Effector CD4-positive, alpha-beta T cell (primary cell): ENCODE measurements around the gene INPP4B.

Source experiments
- DNase-seq: peaks from one replicate; pipeline ENCODE4 v3.0.0-alpha.2; 2020

INPP4B gene

DNA sequence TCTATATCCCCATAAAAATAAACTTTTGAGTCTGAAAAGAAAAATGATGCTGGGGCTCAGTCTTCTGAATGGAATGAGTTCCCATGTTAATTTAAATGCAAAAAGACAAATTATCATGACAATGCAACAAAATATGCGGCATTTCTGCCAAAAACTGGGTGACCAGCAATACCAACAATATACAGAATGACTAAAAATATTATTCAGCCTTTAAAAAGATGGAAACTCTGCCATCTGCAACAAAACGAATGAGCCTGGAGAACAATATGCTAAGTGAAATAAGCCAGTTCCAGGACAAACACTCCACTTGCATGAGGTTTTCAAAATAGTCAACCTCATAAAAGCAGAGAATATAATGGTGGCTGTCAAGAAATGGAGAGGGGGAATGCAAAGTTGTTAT is 651.2 kb downstream of the INPP4B start:
- no peak for DNase-seq

DNA sequence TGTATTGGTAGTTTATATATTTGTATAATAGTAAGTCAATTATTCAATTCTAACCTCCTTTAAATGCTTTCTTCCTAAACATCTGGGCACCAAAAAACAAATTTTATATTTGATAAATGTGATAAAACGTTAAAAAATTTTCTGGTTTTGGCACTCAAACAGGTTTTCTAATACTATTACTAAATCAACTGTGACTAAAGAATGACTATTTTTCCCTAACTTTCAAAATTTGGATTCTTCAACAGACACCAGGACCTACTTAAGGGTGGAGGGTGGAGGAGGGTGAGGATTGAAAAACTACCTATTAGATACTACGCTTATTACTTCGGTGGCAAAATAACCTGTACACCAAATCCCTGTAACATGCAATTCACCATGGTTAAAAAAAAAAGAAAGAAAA is 654.2 kb downstream of the INPP4B start:
- no peak for DNase-seq

DNA sequence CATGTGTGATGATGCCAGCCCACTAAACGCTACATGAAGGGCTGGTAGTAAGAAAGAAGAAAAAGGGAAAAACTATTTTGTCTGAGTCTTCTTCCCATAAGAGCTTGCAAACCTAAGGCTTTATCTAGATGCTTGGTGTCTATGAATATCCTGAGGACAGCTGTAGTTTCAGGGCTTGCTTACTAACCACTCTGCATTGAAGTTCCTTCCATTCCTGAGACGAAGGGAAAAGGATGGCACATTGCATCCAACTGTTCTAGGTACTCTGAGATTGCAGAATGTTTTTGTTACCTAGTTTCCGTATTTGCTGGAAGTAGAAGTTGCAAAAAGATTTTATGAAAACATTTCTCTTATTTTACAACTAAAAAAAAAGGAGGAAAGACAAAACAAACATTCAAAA is 665.1 kb downstream of the INPP4B start:
- DNase-seq, result no peak

DNA sequence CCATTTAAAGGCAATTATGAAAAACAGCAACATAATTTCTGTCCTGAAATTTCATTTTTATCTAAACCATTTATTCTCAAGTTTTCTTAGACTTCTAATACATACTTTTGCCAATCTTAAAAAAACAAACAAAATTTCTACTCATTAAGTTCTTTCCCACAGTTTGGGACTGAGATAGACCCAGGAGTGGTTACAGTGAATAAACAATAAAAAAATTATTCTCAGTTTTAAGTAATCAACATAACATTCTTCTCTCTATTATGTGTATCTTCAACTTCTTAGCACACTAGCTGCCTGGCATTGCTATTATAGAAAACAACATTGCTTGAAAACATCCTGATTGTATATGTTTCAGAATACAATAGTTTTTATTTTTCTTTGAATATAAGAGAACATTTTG is 676.9 kb downstream of the INPP4B start:
- no peak for DNase-seq

DNA sequence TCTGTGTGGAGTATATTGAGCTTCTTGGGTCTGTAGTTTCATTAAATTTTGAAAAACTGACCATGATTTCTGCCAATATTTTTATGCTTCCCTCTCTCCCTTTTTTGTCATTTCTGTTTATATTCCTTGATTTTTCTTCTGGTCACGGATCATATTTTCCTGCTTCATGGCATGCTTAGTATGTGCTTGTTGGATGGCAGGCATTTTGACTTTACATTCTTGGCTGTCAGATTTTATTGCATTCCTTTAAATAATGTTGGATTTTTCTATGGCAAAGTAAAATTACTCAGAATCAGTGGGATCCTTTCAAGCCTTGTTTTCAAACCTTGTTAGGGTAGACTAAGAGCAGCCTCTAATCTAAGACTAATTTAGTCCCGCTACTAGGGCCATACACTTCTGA is 677.9 kb downstream of the INPP4B start:
- no peak for DNase-seq

DNA sequence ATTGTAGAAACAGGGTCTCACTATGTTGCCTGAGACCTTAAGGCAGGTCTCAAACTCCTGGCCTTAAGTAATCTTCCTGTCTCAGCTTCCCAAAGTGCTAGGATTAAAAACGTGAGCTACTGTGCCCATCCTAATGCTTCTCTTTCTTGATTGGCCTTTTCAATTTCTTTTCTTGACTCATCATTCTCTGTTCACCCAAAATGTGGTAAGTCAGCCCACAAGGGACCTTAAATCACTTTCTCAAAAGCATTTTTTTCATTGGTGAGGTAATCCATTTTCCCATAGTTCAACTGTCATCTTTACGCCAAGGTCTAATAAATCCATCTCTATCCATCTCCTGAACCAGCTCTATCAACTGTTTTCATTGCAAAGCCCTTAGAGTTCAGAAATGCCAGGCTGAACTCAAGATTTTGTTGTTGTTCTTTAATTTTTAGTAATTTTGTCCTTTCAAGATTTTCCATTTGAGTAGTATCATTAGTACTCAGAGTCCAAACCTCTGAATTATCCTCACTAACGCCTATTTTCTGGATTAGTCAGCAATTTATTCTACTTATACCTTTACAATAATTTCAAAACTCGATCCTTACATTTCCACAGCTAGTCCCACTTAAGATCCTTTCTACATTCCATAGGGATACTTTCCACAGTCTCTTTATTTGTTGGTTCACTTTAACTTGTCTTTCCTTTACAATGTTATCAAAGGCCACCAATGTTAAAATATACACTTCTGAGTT is 681.2 kb downstream of the INPP4B start:
- DNase-seq, result no peak

- DNase-seq, result no peak
These were observed 685.0 kb downstream of the INPP4B start for GRCh38 chr4:142161086-142161485.

DNA sequence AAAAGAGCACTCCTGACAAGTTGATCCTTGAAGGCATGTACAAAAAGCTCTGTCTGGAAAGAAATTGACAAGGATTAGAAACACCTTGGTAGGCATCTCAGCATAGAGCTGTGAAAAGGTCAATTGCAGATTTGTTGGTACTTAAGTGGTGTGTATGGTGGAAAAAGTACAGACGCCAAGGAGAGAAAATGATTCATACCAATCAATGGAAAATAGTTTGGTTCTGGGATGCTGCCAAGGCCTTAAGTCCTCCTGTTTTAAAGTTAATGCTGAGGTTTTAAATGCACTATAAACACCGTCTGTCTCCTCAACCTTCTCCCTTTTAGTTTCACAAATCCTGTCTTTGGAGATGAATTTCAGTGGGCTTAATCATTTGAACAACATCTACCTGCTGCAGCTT is 685.6 kb downstream of the INPP4B start:
- no peak for DNase-seq

DNA sequence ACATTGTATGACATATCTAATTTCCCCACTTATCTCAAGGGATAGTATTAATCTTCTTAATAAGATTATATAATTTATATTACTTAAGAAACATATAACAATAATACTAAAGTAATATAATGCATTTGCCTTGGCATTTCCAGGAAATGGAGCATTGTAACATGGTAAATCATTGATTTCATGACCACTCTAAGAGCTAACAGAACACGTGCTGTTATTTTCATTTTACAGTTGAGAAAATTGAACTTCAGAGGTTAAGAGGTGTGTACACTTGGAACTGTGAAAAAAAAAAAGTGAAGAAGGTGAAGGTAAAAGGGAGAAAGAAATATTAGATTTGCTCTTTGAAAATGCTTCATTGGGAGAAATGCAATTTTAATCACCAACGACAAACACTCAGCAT is 687.1 kb downstream of the INPP4B start:
- DNase-seq, result no peak

GRCh38 chr4:142156256-142156655 is 689.8 kb downstream of the INPP4B start:
- no peak for DNase-seq

GRCh38 chr4:142155347-142155746 is 690.8 kb downstream of the INPP4B start:
- DNase-seq, result no peak

GRCh38 chr4:142150483-142150882 is 695.6 kb downstream of the INPP4B start:
- DNase-seq, result no peak

DNA sequence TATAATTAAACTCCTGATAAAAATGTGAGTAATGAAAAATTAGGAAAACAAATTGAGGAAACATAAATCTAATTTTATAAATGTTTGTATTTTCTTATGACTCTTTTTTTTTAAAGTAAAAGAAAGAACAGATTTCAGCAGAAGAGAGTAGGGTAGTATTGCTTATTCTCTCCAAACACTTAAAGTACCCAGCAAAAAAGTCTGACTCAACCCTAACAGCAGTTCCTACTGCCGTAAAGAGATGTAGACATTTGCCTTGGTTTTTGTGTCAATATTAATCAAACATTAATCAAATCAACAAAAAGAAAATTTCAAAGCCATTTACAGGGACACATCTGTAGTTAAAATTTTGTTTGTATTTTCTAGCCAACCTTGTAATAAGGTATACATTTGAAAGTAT is 701.3 kb downstream of the INPP4B start:
- no peak for DNase-seq

- no peak for DNase-seq
These were observed 703.6 kb downstream of the INPP4B start for GRCh38 chr4:142142366-142143054.

- no peak for DNase-seq
These were observed 704.9 kb downstream of the INPP4B start for GRCh38 chr4:142141224-142141623.

GRCh38 chr4:142130666-142131065 is 715.4 kb downstream of the INPP4B start:
- no peak for DNase-seq

GRCh38 chr4:142129931-142130330 is 716.2 kb downstream of the INPP4B start:
- no peak for DNase-seq

- no peak for DNase-seq
These were observed 716.6 kb downstream of the INPP4B start for GRCh38 chr4:142129473-142129872.

DNA sequence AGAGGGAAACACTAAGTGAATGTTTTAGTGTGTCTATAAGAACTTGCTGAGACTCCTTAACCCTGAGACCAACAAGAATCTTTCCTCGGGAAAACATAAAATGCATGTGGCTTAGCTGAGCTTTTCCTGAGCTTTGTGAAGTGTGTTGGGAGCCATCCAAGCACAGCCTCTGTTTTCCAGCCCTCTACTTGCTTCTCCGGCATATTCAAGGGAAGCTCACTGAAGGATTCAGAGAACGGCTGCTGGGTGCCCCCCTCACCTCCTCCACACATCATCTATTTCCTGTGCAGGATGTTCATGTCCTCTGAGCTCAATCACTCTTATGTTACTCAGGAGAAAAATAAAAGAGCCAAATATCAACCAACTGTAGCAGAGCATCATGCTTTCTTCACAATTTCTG is 717.6 kb downstream of the INPP4B start:
- no peak for DNase-seq

DNA sequence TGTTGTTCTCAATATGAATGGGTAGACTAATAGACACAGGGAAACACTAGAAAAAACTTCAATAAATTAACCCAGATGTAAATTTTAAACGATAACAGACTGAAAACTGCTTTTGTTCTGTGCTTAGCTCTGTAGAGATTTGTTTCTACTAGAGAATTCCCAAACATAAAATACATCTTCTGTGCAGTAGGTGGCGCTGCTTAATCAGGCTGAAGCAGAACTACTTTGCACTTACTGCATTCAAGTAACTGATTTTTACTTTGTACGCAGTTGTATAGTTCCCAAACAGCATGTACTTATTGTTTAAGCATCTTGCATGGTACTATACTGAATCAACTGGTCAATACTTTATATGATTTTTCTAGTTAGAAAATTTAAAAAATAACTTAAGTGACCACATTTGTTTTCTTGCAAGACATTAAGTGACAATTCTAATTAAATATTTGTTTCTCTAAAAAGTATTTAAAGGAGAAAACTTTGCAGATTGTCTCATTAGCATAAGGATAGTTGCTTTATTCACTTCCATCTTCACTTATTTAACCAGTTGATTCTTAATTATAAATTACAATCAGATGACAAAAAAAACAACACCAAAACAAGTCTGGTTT is 719.1 kb downstream of the INPP4B start:
- peak; percentile 64 for DNase-seq

DNA sequence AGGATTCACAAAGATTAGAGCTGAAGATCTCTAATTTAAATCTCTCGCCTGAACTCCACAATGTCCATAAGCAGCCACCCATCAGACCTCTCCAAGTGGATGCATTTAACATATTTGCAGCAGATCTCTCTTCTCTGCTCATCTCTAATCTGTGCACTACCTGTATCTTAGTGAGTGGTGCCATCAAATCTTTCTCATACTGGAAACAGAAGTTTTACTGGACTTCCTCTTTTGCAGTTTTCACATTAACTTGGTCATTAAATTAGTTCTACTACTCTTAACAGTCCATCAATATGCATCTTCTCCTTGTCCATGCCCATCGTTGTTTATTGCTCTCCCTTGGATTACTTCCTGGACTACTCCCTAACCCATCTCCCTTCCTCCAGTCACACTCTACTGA is 721.2 kb downstream of the INPP4B start:
- no peak for DNase-seq

- no peak for DNase-seq
These were observed 724.4 kb downstream of the INPP4B start for GRCh38 chr4:142121448-142122350.

- DNase-seq, result no peak
These were observed 725.2 kb downstream of the INPP4B start for GRCh38 chr4:142120921-142121320.
